GM12892 (cell line): ENCODE data around the gene BACE2.

ENCODE experiments used
- POLR2A ChIP-seq: IDR thresholded peaks from 2 replicates; pipeline ENCODE4 v1.6.1; 2011; ENCODE audit warnings: low read depth, low read length, control low read depth
- POLR2AphosphoS5 ChIP-seq: IDR thresholded peaks from 2 replicates; pipeline ENCODE4 v1.6.1; 2011; ENCODE audit warnings: low read depth, low read length, control low read depth
- TAF1 ChIP-seq: IDR thresholded peaks from 2 replicates; pipeline ENCODE4 v1.6.1; 2011; ENCODE audit warnings: low read depth, mild to moderate bottlenecking, control low read depth, low read length, borderline replicate concordance

GRCh38 chr21:41295721-41296254 lies 127.8 kb downstream of the BACE2 start:
- TF ChIP-seq TAF1: no peak
- no peak for TF ChIP-seq POLR2AphosphoS5
- no peak for TF ChIP-seq POLR2A
